ELF-1 (cell line): ENCODE results near the gene SLC4A2.
A peak's percentile ranks its signal among the peaks of the same experiment; 100 is the strongest.
"Not testable (repeated sequence)": the region's sequence is repeated elsewhere in the genome, so short reads cannot be mapped to it uniquely, and the experiment has no call there.

ENCODE experiments used
- DNase-seq: peaks from one replicate; pipeline ENCODE4 v3.0.0-alpha.2; 2016; ENCODE audit warnings: low read depth, low spot score

The SLC4A2 gene, protein sequence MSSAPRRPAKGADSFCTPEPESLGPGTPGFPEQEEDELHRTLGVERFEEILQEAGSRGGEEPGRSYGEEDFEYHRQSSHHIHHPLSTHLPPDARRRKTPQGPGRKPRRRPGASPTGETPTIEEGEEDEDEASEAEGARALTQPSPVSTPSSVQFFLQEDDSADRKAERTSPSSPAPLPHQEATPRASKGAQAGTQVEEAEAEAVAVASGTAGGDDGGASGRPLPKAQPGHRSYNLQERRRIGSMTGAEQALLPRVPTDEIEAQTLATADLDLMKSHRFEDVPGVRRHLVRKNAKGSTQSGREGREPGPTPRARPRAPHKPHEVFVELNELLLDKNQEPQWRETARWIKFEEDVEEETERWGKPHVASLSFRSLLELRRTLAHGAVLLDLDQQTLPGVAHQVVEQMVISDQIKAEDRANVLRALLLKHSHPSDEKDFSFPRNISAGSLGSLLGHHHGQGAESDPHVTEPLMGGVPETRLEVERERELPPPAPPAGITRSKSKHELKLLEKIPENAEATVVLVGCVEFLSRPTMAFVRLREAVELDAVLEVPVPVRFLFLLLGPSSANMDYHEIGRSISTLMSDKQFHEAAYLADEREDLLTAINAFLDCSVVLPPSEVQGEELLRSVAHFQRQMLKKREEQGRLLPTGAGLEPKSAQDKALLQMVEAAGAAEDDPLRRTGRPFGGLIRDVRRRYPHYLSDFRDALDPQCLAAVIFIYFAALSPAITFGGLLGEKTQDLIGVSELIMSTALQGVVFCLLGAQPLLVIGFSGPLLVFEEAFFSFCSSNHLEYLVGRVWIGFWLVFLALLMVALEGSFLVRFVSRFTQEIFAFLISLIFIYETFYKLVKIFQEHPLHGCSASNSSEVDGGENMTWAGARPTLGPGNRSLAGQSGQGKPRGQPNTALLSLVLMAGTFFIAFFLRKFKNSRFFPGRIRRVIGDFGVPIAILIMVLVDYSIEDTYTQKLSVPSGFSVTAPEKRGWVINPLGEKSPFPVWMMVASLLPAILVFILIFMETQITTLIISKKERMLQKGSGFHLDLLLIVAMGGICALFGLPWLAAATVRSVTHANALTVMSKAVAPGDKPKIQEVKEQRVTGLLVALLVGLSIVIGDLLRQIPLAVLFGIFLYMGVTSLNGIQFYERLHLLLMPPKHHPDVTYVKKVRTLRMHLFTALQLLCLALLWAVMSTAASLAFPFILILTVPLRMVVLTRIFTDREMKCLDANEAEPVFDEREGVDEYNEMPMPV

DNA sequence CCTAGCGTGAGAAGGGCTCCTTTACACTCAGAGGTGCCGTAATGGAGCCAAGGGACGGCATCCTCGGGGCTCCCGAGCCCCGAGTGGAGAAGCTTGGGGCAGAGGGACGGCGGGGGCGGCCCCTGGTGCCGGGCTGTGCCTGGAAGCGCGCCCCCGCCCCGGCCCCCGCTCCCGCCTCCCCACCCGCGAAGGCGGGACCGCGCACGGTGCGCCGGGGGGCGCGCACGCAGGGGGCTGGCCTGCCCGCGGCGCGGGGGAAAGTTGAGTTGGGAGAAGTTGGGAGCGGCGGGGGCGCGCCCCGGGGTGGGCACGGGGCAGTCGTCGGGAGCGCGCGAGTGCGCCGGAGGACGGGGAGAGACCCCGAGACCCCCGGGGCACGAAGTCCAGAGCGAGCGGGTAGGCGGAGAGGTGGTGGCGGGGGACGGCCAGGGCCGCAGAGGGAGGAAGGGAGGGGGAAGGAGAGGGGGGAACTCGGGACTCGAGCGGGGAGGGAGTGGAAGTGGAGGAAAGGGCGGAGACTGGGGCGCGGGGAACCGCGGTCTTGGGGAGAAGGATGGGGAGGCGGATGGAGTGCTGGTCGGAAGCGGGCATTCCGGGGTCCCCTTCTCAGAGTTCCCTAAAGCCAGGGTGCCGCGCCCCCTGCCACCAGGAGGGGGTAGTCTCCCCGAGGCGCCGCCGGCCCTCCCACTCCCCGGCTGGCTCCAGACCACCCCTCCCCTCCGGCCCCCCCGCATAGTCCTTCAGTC, at the start of gene SLC4A2:
Gene SLC4A2 (plus strand): TSS at position 223 of the 746 bp plus-strand sequence. CDS start 2,399 bp downstream, outside the sequence.
- peak; percentile 48 for DNase-seq

GRCh38 chr7:151010037-151010306, 49.4 kb upstream of the SLC4A2 start:
- no peak for DNase-seq

DNA sequence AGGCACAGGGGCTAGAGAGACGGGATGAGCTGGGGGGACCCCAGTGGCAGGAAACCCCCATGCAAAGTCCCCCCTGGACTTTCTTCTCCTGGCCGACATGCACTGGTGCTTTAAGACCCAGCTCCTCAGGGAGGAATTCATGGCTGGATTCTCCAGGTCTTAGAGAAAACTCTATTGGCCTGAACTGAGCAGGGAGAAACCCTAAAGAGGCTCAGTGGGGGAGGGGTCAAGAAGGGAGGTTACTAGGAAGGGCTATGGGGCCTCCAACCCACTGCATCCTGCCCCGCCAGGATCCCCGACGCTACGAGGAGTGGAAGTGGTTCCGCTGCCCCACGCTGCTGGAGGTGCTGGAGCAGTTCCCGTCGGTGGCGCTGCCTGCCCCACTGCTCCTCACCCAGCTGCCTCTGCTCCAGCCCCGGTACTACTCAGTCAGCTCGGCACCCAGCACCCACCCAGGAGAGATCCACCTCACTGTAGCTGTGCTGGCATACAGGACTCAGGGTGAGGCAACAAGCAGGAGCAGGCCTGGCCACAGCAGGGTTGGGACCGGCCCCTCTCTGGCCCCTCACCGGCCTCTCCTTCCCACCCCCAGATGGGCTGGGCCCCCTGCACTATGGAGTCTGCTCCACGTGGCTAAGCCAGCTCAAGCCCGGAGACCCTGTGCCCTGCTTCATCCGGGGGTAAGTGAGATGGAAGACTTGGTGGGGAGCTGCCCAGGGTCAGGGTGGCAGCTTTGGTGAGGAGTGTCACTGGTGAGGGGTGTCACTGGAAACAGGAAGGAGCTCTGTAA, 48.9 kb upstream of the SLC4A2 start:
- peak; percentile 77 for DNase-seq

GRCh38 chr7:151011097-151011409, 48.3 kb upstream of the SLC4A2 start:
- no peak for DNase-seq

- not testable (repeated sequence) for DNase-seq
These were observed 47.8 kb upstream of the SLC4A2 start for GRCh38 chr7:151011616-151012015.

DNA sequence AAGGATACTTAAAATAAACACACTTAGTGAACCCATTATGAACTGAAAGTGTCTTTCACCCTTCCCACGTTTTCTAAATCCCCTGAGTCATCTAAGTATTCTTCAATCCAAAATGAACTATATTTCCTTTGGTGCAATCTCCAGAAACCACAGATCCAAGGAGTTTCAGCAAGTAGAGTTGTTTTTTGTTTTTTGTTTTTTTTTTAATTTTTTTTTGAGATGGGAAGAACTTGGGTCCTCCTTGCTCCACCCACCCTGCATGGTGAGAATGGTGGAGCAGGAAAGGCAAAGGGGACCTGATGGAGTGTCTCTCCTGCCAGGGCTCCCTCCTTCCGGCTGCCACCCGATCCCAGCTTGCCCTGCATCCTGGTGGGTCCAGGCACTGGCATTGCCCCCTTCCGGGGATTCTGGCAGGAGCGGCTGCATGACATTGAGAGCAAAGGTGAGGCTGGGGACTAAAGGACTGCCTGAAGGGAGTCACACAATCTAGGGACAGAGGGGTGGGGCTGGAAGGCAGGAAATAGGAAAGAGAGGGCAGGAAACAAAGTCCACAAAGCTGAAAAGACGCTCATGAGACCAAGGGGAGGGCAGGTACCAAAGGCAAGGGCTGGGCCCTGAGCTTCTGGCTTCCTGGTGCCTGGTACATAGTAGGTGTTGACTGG, 47.2 kb upstream of the SLC4A2 start:
- no peak for DNase-seq

DNA sequence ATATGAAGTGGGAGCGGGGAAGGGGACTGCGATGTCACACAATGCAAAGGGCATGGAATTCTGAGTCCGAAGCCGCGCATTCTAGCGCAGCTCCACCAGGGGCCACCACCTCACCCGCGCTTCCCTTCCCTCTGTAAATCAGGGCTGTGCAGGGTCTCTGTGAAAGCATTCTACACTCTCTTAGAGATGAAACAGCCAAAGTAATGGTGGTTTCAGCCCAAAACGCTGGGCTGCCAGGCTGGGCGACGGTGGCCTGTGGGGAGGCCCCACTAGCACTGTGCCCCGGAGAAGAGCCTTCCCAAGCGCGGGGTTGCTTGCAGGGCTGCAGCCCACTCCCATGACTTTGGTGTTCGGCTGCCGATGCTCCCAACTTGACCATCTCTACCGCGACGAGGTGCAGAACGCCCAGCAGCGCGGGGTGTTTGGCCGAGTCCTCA, 46.5 kb upstream of the SLC4A2 start:
- DNase-seq, result peak; percentile 89

DNA sequence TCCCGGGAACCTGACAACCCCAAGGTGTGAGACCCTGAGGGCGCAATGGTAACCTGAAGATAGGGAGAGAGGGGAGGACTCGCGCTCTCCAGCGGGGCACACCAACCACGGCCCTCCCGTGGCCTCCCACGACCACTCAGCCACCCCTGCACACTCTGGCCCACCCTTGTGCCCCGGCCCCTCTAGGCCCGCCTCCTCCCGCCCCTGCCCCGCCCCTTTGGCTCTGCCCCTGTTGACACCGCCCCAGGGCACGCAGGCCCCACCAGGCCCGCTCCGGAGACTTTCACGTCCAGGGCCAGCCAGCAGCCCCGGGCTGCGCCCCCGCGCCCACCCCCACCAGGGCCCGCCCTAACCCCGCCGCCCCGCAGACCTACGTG, 46.0 kb upstream of the SLC4A2 start:
- no peak for DNase-seq

DNA sequence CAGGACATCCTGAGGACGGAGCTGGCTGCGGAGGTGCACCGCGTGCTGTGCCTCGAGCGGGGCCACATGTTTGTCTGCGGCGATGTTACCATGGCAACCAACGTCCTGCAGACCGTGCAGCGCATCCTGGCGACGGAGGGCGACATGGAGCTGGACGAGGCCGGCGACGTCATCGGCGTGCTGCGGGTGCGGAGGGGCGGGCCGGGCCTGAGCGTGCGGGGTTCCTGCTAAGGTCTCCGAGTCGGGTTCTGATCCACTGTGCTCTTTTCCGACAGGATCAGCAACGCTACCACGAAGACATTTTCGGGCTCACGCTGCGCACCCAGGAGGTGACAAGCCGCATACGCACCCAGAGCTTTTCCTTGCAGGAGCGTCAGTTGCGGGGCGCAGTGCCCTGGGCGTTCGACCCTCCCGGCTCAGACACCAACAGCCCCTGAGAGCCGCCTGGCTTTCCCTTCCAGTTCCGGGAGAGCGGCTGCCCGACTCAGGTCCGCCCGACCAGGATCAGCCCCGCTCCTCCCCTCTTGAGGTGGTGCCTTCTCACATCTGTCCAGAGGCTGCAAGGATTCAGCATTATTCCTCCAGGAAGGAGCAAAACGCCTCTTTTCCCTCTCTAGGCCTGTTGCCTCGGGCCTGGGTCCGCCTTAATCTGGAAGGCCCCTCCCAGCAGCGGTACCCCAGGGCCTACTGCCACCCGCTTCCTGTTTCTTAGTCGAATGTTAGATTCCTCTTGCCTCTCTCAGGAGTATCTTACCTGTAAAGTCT, 45.5 kb upstream of the SLC4A2 start:
- DNase-seq, result peak; percentile 94

GRCh38 chr7:151014950-151015349, 44.4 kb upstream of the SLC4A2 start:
- DNase-seq, result no peak

DNA sequence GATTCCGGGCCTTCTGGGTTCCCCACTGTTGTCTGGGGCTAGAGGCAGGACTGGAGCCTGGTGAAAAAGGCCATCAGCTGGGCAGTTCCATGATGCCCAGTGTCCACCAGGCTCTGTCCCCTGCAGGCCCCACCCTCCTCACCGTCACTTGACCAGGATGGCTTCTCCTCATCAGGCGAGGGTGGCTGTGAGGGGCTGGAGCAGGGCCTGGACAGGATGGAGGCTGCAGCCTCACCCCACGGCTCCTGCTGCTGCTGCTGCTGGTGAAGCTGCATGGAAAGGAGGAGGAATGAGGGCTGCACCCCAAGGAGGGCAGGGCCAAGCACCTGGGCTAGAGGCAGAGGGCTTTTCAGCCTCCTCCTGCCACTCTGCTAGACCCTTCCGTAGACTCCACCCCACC, 43.4 kb upstream of the SLC4A2 start:
- no peak for DNase-seq

- DNase-seq, result no peak
These were observed 42.9 kb upstream of the SLC4A2 start for GRCh38 chr7:151016505-151016904.

DNA sequence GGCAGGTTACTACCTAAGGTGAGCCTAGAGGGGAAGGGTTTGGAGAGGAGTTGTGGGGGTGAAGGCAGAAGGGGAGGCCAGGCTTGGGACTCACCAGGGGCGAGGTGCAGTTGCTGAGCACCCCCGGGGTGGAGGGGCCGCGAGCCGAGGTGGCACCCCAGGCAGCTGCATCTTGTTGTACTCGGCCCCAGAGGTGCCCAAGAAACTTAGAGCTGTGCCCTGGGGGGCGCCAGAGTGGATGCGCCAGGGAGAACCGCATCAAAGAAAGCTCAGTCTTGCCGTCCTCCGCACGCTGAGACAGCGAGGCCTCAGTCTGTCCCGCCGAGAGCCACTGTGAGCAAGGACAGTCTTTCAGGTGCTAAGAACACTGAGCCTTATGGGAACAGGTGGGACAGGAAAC, 42.4 kb upstream of the SLC4A2 start:
- no peak for DNase-seq

DNA sequence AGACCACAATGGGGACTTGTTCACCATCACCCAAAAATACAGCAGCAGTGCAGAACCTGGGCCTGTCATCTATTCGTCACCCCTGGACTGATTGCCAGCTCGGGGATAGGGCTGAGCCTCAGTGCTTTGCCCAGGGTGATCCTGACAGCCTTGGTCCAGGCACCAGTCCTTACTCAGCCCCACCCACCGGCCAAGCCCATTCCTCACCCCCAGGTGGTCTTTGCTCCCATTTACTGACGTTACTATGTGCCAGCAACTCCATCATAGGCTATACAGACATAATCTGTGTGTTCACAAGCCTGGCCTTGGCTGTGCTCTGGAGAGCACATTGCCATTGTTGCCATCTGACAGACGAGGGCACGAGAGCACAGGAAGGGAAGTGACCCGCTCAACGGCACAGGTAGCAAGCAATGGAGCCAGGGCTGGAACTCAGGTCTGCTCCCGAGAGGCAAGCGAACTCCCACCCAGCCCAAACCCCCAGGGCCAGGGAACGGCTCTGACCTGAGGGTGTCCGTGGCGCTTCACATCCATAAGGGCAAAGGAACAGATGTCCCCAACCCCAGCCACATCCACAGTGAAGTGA, 41.9 kb upstream of the SLC4A2 start:
- no peak for DNase-seq

DNA sequence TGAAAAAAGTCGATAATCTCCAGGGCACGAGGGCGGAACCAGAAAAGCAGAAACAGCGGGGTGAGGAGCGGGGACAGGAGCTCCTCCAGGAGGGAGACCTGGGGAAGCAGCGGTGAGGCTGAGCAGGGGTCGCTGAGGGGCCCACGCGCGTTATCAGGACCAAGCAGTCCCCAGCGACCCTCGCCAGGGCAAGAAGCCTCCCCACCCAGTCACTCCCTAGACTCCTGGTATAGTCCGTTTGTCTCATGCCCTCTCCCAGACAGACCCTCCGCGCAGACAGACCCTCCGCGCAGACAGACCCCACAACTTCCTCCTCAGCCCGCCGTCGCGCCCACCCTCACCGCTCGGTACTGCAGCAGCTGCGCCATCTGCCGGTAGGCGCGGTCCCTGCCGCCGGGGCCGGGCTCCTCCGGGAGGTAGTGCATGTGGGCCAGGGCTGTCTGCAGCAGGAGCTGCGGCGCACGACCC, 41.4 kb upstream of the SLC4A2 start:
- peak; percentile 95 for DNase-seq

DNA sequence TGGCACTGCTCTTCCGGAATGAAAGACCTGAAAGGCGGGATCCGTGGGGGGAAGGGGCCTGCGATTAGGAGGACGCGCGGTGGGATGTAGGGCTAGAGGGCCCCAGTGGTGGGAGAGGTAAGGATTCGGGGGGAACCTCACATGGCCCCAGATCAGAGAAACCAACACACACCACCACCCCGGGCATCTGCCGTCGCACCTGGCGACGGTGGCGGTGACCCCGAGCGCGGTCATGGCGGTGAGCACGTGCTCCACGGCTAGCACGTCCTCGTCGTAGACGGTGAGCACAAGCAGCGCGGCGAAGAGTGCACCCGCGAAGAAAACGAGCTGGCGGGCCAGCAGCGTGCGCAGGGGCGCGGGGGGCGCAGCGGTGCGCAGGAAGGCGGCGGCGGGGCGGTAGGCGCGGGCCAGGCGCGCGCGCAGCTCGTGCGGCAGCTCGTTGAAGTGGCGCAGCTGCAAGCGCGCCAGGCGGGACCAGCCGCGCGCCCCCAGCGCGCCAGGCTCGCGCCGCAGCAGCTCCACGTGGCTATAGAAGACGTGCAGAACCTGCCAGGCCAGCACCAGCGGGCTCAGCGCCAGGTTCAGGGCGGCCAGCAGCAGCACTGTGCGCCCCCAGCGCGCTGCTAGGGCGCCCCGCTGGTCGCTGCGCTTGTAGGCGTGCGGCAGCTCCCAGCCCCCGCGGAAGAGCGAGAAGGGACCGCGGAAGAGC, 40.8 kb upstream of the SLC4A2 start:
- peak; percentile 56 for DNase-seq

GRCh38 chr7:151019130-151019447, 40.3 kb upstream of the SLC4A2 start:
- DNase-seq, result no peak

GRCh38 chr7:151020231-151020630, 39.2 kb upstream of the SLC4A2 start:
- DNase-seq, result peak; percentile 80

- no peak for DNase-seq
These were observed 36.2 kb upstream of the SLC4A2 start for GRCh38 chr7:151023232-151023631.
